T-helper 22 cell (primary cell): ENCODE measurements around the gene RPUSD1.
"Not testable (repeated sequence)": the region's sequence is repeated elsewhere in the genome, so short reads cannot be mapped to it uniquely, and the experiment has no call there.

Experiments
- DNase-seq: peaks from one replicate; pipeline ENCODE4 v3.0.0-alpha.2; 2020; ENCODE audit warnings: low read depth

RPUSD1 gene, protein sequence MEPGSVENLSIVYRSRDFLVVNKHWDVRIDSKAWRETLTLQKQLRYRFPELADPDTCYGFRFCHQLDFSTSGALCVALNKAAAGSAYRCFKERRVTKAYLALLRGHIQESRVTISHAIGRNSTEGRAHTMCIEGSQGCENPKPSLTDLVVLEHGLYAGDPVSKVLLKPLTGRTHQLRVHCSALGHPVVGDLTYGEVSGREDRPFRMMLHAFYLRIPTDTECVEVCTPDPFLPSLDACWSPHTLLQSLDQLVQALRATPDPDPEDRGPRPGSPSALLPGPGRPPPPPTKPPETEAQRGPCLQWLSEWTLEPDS

DNA sequence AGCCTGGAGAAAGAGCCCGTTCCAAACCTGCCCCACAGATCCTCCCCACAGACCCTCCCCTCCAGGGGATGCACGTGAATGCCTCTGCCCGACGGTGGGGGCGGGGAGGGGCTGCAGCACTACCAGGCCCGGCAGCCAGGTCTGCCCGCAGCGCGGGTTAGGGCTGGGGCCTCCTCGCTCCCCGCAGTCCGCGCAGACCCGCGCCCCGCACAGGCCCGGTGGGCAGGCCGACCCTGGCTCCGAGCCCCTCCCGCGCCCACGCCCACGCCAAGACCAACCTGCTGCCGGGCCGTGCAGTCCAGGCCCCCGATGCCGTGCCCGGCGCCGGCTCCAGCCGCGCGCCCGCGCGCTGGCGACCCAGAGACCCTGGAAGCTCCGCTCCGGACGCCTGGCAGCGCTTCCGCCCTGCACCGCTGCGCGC, at the start of gene RPUSD1:
Gene RPUSD1 (minus strand): TSS at position 404 of the 421 bp plus-strand sequence. CDS start 644 bp downstream, outside the sequence.
- DNase-seq: no peak

- DNase-seq: not testable (repeated sequence)
These were observed 48.6 kb upstream of the RPUSD1 start for GRCh38 chr16:836822-837221.

DNA sequence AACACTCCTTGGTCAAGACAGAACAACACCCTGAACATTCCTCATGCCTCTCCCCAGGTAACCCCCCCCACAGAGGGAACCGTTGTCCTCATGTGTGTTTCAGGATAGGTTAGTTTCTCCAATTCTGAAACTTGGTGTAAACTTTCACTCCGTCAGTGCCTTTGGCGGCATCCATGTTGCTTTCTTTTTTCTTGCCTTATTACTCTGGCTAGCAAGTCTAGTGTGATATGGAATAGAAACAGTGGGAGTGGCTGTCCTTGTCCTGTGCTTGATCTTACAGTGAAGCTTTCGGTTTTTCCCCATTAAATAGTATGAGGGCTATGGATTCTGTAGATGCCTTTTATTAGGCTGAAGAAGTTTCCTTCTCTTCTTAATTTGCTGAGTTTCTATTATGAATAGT, 48.0 kb upstream of the RPUSD1 start:
- DNase-seq: no peak

DNA sequence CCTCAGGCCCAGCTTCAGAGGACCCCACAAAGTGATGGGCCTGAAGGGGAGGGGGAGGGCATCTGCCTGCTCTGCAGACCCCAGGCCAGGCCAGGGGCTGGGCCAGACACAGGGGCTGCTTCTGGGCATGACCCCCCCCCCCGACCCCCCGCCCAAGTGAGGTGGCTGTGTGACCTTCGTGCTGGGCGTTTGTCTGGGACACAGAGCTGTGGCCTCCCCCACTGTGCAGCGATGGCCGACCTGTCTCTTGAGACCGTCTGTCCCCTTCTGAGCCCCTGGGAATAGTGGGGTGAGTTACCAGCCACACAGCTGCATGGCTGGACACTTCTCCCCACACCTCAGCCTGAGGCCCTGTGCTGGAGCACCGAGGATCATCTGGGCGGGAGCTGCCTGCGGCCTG, 47.2 kb upstream of the RPUSD1 start:
- no peak for DNase-seq

DNA sequence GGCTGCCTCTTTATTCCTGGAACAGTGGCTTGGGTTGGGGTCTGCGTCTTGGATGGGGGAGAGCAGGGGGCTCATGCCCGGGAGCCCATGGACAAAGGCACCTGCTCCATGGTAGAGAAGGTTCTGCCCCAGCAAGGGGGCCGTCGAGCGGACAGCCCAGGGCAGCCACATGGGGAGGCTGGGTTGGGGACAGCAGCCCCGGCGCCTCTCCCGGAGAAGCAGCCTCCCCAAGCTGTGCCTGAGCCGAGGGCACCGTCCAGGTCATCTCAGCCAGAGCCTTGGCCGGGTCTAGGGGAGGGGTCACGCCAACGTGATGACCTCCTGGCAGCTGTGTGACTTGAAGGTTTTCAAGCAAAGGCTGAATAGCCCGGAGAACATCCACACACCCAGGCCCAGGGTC, 45.2 kb upstream of the RPUSD1 start:
- DNase-seq: no peak

- DNase-seq: no peak
These were observed 44.6 kb upstream of the RPUSD1 start for GRCh38 chr16:832652-833336.

DNA sequence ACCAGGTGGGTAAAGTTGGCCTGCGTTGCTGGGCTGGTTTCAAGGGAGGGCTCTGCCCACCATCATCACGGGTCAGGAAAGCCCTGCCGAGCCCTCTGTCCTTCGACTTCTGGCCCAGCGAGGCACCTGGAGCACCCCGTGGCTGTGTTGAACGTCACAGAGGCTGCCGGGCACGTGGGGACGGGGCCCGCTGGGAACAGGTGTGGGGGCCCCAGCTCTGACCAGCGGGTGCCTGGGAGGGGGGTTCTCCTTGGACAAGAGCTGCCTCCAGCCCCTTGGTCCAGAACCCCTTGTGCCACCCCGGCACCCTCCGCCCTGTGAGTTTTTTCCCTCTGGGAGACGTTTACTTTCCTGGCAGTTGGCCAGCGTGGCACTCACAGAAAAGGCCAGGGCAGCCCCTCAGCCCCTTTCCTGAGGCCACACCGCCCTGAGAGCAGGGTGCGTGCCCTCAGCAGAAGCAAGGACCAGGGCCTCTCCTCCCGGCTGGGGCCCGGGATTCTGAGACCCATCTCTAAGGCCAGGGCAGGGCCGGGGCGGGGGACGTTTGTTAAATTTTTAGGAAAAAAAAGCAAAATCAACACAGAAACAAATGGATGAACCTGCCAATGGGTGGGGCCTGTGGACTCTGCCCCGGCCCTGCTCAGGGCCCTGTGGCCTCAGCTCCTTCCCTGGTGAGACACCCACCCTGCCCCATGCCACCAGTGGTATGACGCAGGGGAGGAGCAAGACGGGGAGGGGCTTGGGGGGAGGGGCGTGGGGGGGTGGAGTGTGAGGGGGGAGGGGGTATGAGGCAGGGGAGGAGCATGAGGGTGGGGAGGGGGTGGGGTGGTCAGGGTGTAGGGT, 43.6 kb upstream of the RPUSD1 start:
- no peak for DNase-seq

DNA sequence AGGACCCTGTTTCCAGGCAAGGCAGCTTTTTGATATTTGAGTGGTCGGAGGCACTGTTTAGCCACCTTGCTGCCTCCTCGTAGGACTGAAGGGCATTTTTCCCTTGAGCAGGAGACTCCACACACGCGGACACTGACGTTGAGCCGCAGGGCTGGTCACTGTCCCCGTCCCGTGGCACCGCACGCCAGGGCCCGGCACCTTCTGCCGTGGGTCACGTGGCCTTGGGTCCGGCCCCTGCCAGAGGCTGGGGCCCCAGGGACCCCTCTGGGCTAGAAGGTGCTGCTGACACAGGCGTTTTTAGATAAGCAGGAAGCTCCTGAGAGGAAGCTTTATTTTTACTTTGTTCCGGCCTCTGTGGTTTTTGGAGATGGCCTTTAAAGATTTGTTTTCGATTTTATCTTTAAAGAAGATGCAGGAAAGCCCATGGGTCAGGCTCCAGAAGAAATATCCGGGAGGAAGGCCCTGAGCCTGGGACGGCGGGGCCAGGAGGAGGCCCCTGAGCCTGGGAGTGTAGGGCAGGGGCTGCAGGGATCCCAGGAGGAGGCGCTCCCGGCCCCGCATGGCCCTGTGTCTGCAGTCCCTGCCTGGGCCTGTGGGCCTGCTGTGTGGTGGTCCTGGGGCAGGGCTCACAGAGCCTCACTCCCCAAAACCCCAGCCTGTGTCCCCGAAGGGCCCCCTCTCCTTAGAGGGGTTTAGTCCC, 42.8 kb upstream of the RPUSD1 start:
- no peak for DNase-seq

- no peak for DNase-seq
These were observed 42.1 kb upstream of the RPUSD1 start for GRCh38 chr16:830107-830870.

- DNase-seq: no peak
These were observed 40.7 kb upstream of the RPUSD1 start for GRCh38 chr16:828891-829290.

GRCh38 chr16:827513-827912, 39.3 kb upstream of the RPUSD1 start:
- DNase-seq: no peak

DNA sequence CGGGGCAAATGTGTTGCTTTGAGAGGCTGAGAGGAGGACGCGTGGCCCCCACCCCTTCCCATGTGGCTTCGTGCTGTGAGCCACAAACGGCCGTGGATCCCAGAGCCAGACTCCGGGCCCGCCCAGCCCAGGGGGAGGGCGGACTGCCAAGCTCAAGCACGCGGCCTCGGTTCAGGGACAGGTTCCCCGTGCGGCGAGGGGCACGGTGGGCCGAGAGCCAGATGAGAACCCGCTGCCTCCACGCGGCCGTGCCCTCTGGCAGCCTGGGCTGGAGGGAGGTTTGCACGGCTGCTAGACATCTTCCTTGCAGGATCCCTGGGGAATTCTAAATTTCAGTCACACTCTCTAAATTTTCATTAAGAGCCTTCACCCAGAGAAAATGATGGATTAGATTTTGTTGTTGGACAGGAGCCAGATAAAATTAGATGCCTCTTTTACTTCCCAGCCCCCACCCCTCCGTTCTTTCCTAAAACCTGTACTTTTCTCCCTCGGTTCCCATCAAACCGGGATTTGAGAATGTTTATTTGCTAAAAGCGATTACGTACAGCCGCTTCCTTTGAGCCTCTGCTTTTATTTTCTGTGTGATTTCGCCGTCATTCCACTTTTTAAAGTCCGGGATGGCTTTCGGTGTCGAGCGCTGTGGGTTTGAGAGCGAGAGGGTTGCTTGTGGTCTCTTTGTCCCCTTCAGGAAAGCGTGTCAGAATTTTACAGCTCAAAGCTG, 37.3 kb upstream of the RPUSD1 start:
- no peak for DNase-seq

DNA sequence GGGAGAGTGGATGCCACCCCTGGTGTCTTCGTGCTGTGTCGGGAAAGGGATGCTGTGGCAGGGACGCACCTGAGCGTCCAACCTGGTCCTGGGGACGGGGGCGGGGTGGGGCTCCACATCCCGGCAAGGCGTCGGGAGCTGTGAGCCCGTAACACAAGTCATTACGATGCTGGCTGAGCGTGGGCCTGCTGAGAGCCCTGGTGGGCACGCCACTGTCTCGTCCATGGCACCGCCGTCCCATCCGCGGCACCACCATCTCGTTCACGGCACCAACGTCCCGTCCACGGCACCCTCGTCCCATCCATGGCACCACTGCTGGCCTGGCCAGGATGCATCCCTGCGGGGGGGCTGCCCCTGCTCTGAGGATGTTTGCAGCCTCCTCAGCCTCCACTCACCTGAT, 36.4 kb upstream of the RPUSD1 start:
- no peak for DNase-seq

DNA sequence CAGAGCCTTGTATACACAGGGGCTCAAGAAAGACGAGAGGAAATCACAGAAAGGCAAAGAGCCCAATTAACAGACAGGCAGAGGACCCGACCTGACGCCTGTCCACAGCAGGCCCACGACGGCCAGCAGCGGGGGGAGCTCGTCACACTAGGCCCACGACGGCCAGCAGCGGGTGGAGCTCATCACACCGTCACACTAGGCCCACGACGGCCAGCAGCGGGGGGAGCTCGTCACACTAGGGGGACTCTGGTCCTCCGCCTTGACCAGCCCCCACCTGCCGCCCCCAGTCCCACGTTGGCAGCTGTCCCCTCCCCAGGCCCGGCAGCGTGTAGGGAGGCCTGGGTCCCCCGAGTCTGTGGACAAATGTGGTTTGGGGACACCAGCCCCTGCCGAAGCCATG, 36.0 kb upstream of the RPUSD1 start:
- DNase-seq: no peak

DNA sequence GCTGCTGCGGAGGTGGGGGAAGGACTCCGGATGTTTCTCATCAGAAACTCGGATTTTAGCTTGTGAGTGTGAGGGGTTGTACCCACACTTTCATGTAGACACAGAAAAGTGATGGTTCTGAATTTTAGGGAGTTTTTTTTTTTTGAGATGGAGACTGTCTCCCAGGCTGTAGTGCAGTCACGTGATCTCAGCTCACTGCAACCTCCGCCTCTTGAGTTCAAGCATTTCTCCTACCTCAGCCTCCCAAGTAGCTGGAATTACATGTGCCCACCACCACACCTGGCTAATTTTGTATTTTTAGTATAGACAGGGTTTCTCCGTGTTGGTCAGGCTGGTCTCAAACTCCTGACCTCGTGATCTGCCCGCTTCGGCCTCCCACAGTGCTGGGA, 34.7 kb upstream of the RPUSD1 start:
- no peak for DNase-seq

- no peak for DNase-seq
These were observed 34.2 kb upstream of the RPUSD1 start for GRCh38 chr16:822174-822908.

GRCh38 chr16:821751-822150, 33.6 kb upstream of the RPUSD1 start:
- DNase-seq: no peak

DNA sequence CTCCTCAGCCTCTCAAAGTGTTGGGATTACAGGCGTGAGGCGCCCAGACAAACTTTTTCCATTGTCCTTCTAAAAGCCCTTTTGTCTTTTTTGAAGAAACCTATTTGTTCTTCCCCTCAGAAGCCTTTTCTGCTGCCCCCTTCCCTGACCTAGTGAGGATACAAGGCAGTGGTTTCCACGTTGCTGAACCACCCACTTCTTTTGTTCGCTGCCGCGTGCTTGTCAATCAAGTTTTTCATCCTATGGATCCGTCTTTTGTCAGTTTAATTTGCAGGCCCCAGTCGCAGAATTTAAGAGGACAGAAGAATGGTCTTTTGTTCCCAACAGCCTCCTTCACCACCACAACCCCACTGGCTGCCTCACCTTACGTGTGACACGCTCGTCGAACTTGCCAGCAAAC, 32.6 kb upstream of the RPUSD1 start:
- no peak for DNase-seq

GRCh38 chr16:820044-820408, 31.8 kb upstream of the RPUSD1 start:
- DNase-seq: not testable (repeated sequence)
